GM19043 (cell line): ENCODE measurements around the gene DNAJC27.
A peak's percentile ranks its signal among the peaks of the same experiment; 100 is the strongest.

ENCODE experiments used
- ATAC-seq: cut with Tn5 transposase; IDR thresholded peaks from one replicate; pipeline ENCODE4 v1.9.1; 2021; ENCODE audit warnings: low read depth; ENCODE audit not compliant: unreplicated experiment

The DNAJC27 gene

GRCh38 chr2:24971286-24971535 lies 544 bp downstream of the DNAJC27 start:
- no peak for ATAC-seq

- no peak for ATAC-seq
Observed at GRCh38 chr2:24970483-24971285, 1.1 kb downstream of the DNAJC27 start.

- no peak for ATAC-seq
Observed at GRCh38 chr2:24969784-24970183, 2.0 kb downstream of the DNAJC27 start.

GRCh38 chr2:24961903-24962302 lies 9.9 kb downstream of the DNAJC27 start:
- ATAC-seq: no peak

- ATAC-seq: no peak
Observed at GRCh38 chr2:24959761-24960160, 12.0 kb downstream of the DNAJC27 start.

- ATAC-seq: no peak
Observed at GRCh38 chr2:24958411-24958935, 13.3 kb downstream of the DNAJC27 start.

GRCh38 chr2:24957976-24958375 lies 13.8 kb downstream of the DNAJC27 start:
- ATAC-seq: no peak

- no peak for ATAC-seq
Observed at GRCh38 chr2:24957221-24957620, 14.5 kb downstream of the DNAJC27 start.

- no peak for ATAC-seq
Observed at GRCh38 chr2:24955921-24956320, 15.8 kb downstream of the DNAJC27 start.

GRCh38 chr2:24955232-24955631 lies 16.5 kb downstream of the DNAJC27 start:
- ATAC-seq: no peak

GRCh38 chr2:24950102-24950501 lies 21.7 kb downstream of the DNAJC27 start:
- ATAC-seq: no peak

GRCh38 chr2:24948506-24948905 lies 23.2 kb downstream of the DNAJC27 start:
- no peak for ATAC-seq

GRCh38 chr2:24947561-24948157 lies 24.1 kb downstream of the DNAJC27 start:
- no peak for ATAC-seq

GRCh38 chr2:24945907-24946306 lies 25.8 kb downstream of the DNAJC27 start:
- ATAC-seq: no peak

- no peak for ATAC-seq
Observed at GRCh38 chr2:24943427-24944053, 28.2 kb downstream of the DNAJC27 start.

- ATAC-seq: no peak
Observed at GRCh38 chr2:24939353-24939752, 32.4 kb downstream of the DNAJC27 start.

GRCh38 chr2:24937236-24937635 lies 34.5 kb downstream of the DNAJC27 start:
- no peak for ATAC-seq

GRCh38 chr2:24935145-24935544 lies 36.6 kb downstream of the DNAJC27 start:
- no peak for ATAC-seq

GRCh38 chr2:24932715-24933114 lies 39.0 kb downstream of the DNAJC27 start:
- ATAC-seq: no peak

GRCh38 chr2:24930768-24931167 lies 41.0 kb downstream of the DNAJC27 start:
- ATAC-seq: peak; percentile 72

GRCh38 chr2:24929230-24929629 lies 42.5 kb downstream of the DNAJC27 start:
- ATAC-seq: no peak

- ATAC-seq: no peak
Observed at GRCh38 chr2:24928036-24928435, 43.7 kb downstream of the DNAJC27 start.
